Transverse colon (tissue), 4 donors: ENCODE data around the gene INSL3. TPM values are rescaled to one million over a fixed set of nuclear protein-coding genes. Genes with fewer than 3 reads are reported as not detected.

Experiments used
- DNase-seq: peaks from one replicate; pipeline ENCODE4 v3.0.0-alpha.2; 2019
- H3K27ac ChIP-seq, 4 donors: fragments of 200-600 bp; sonication (generic); 2 replicates each; pipeline ENCODE4 v1.5.1; 2016 to 2018; ENCODE audit warnings: inconsistent platforms in 4 of 4
- H3K27me3 ChIP-seq: fragments of 200-600 bp; sonication (generic); 2 replicates; pipeline ENCODE4 v1.5.1; 2017; ENCODE audit warnings: inconsistent platforms
- H3K36me3 ChIP-seq, 4 donors: fragments of 200-600 bp; sonication (generic); 2 replicates each; pipeline ENCODE4 v1.5.1; 2017 to 2019; ENCODE audit warnings: inconsistent platforms in 4 of 4
- H3K4me1 ChIP-seq, 4 donors: fragments of 200-600 bp; sonication (generic); 2 replicates each; pipeline ENCODE4 v1.5.1; 2017 to 2020; ENCODE audit warnings: inconsistent platforms in 4 of 4
- H3K4me3 ChIP-seq, 4 donors: fragments of 200-600 bp; sonication (generic); 1 replicate in 1 of 4; 2 replicates in 3 of 4; pipeline versions ENCODE4 v1.5.1 to v1.6.1; 2017 to 2019; ENCODE audit warnings: inconsistent platforms in 4 of 4
- H3K9me3 ChIP-seq, 2 donors: fragments of 200-600 bp; sonication (generic); 2 replicates each; pipeline ENCODE4 v1.5.1; 2017 to 2019; ENCODE audit warnings: inconsistent platforms in 2 of 2
- EP300 ChIP-seq: sonication (generic); formaldehyde crosslinking; IDR thresholded peaks from one replicate; pipeline ENCODE4 v1.6.1; 2017; ENCODE audit warnings: antibody characterized with exemption, low read depth
- POLR2A ChIP-seq: fragments of 450-650 bp; IDR thresholded peaks from one replicate; pipeline ENCODE4 v1.6.1; 2016; ENCODE audit warnings: antibody characterized with exemption, mild to moderate bottlenecking, moderate library complexity
- POLR2AphosphoS5 ChIP-seq, 3 donors: sonication (generic); formaldehyde crosslinking; IDR thresholded peaks; one replicate each; pipeline ENCODE4 v1.6.1; 2016; ENCODE audit warnings: antibody characterized with exemption in 3 of 3
- WGBS, 2 donors: methylation state at CpG; one replicate each; pipeline ENCODE4 v1.1.5; 2018; ENCODE audit warnings: low coverage in 1 of 2; 5-methylcytosine and 5-hydroxymethylcytosine counted together
- in situ Hi-C, 4 donors: fragments of 200-750 bp; cut with MboI; loops; one replicate each; pipeline versions ENCODE4 v1.15.0 to v1.15.1; 2017; ENCODE audit warnings: low sequenced_read_pairs in 3 of 4, low pct_ligation_motif_present in 1 of 4, low pct_unique_long_range_greater_than_20kb in 1 of 4
- intact Hi-C: fragments of 100-400 bp; cut with DNase I; formaldehyde crosslinking; loops from one replicate; pipeline ENCODE4 v1.15.1; 2023; ENCODE audit warnings: low total_unique reads
- total RNA-seq, 4 donors: library from RNA; depleted of rRNA; stranded (reverse); fragments of >200 nt; gene quantifications; one replicate each; pipeline ENCODE4 v1.1.0, GENCODE V29; 2016
- TF ChIP-seq, protein P1 (sequence below), 5 experiments: fragments of 200-600 bp in 3 of 5; fragments of 450-650 bp in 2 of 5; sonication (generic) in 3 of 5; IDR thresholded peaks; 1 replicate in 2 of 5; 2 replicates in 3 of 5; pipeline ENCODE4 v1.5.1; 2016 to 2017; ENCODE audit warnings: antibody characterized with exemption in 5 of 5, inconsistent platforms in 3 of 5, mild to moderate bottlenecking in 2 of 5, moderate library complexity in 1 of 5

Gene INSL3
- total RNA-seq, 4 donors from 2014 or later: not detected

- H3K27me3 ChIP-seq: peaks cover 34% of the 10 kb centered on the region
- no peak for DNase-seq
- H3K4me1 ChIP-seq: peaks cover 20 to 59% (median 42%) of the 10 kb centered on the region in 4 donors
- H3K36me3 ChIP-seq: no peaks in the 10 kb centered on the region
- H3K4me3 ChIP-seq: peak overlapping the region in 2 of 4 donors; percentile 52 to 58
- no peaks in the 10 kb centered on the region for H3K9me3 ChIP-seq
- TF ChIP-seq EP300 (no peak), POLR2AphosphoS5 (IDR thresholded peaks at IDR 0.05) (no peak), POLR2A (no peak)
- TF ChIP-seq, protein P1, sequence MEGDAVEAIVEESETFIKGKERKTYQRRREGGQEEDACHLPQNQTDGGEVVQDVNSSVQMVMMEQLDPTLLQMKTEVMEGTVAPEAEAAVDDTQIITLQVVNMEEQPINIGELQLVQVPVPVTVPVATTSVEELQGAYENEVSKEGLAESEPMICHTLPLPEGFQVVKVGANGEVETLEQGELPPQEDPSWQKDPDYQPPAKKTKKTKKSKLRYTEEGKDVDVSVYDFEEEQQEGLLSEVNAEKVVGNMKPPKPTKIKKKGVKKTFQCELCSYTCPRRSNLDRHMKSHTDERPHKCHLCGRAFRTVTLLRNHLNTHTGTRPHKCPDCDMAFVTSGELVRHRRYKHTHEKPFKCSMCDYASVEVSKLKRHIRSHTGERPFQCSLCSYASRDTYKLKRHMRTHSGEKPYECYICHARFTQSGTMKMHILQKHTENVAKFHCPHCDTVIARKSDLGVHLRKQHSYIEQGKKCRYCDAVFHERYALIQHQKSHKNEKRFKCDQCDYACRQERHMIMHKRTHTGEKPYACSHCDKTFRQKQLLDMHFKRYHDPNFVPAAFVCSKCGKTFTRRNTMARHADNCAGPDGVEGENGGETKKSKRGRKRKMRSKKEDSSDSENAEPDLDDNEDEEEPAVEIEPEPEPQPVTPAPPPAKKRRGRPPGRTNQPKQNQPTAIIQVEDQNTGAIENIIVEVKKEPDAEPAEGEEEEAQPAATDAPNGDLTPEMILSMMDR (IDR thresholded peaks at IDR 0.05): no peak
- WGBS, 2 donors: 25 to 33% methylated on average over 2 to 9 of the region's 9 CpGs
- in situ Hi-C loops: no loop called here
- intact Hi-C loops: no loop called here
- H3K27ac ChIP-seq: peak overlapping the region; percentile 91 to 92 (median 92)
These were observed 26.9 kb downstream of the INSL3 start for GRCh38 chr19:17794412-17794730.

DNA sequence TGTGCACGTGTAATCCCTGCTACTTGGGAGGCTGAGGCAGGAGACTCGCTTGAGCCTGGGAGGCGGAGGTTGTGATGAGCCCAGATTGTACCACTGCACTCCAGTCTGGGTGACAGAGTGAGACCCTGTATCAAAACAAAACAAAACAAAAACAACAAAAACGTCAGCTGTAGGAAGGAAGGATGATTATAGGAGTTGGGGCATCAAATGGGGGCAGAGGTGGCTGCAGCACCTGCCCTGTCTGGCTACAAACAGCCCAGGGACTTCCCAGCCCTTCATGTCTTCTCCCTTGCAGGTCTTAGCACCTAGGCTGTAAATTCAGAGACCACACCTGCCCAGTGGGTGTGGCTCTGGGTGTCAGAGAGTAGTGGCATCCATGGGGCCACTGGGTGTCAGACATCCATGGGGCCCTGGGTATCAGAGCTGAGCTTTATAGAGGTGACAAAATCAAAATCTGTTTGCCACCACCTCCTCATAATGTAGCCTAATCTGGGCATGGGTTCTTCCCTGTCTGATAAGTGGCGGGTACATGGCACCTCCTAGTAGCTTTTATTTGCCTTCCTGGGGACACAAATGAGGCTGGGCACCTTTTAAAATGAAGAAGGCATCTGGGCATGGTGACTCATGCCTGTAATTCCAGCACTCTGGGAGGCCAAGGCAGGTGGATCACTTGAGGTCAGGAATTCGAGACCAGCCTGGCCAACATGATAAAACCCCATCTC is 31.1 kb downstream of the INSL3 start:
- H3K9me3 ChIP-seq: no peaks in the 10 kb centered on the region
- no peak overlapping the region for H3K4me3 ChIP-seq
- intact Hi-C loops: no loop called here
- peaks cover 16% of the 10 kb centered on the region for H3K27me3 ChIP-seq
- TF ChIP-seq EP300 (no peak), POLR2A (peak; percentile 22)
- WGBS, 2 donors: 34 to 40% methylated on average over 3 to 6 of the region's 6 CpGs
- DNase-seq: peak; percentile 78
- H3K27ac ChIP-seq: peak overlapping the region; percentile 78 to 87 (median 82)
- in situ Hi-C loops: no loop called here
- no peaks in the 10 kb centered on the region for H3K36me3 ChIP-seq
- peaks cover 15 to 37% (median 25%) of the 10 kb centered on the region in 4 donors for H3K4me1 ChIP-seq

DNA sequence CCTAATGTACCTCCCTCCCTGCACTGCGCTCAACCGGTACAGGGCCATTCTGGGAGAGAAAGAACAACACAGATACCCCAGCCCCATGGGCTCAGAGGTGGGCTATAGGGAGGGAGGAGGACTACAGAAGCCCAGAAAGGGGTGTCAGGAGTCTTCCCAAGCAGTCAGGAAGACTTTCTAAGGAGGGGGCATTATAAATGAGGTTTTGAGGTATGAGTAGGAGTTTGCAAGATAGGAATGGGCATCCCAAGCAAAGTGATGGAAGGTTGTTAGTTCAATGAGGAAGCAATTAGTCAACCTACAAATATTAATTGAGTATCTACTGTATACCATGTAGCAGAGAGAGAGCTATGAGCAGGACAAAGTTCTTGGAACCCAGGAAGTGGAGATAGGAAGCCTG is 32.7 kb downstream of the INSL3 start:
- Histone ChIP-seq H3K4me3 (no peak overlapping the region), H3K27ac (no peak overlapping the region), H3K9me3 (no peaks in the 10 kb centered on the region), H3K27me3 (peaks cover under 1% of the 10 kb centered on the region), H3K4me1 (peaks cover 14 to 30% (median 17%) of the 10 kb centered on the region in 4 donors), H3K36me3 (no peaks in the 10 kb centered on the region)
- 92 to 100% methylated on average over 2 of the region's 2 CpGs for WGBS, 2 donors
- intact Hi-C loops: no loop called here
- TF ChIP-seq POLR2AphosphoS5 (IDR thresholded peaks at IDR 0.05): no peak
- no peak for TF ChIP-seq POLR2A
- TF ChIP-seq, protein P1 (IDR thresholded peaks at IDR 0.05): no peak
- no peak for TF ChIP-seq EP300
- in situ Hi-C loops: no loop called here
- DNase-seq: no peak

GRCh38 chr19:17787274-17787913 is 33.9 kb downstream of the INSL3 start:
- in situ Hi-C loops: no loop called here
- WGBS, 2 donors: 90 to 100% methylated on average over 1 to 14 of the region's 14 CpGs
- intact Hi-C loops: no loop called here
- no peak overlapping the region for H3K4me3 ChIP-seq
- H3K36me3 ChIP-seq: no peaks in the 10 kb centered on the region
- TF ChIP-seq POLR2A (no peak), EP300 (no peak), POLR2AphosphoS5 (IDR thresholded peaks at IDR 0.05) (no peak)
- TF ChIP-seq, protein P1 (IDR thresholded peaks at IDR 0.05): no peak
- H3K4me1 ChIP-seq: peaks cover 14 to 30% (median 17%) of the 10 kb centered on the region in 4 donors
- H3K27ac ChIP-seq: no peak overlapping the region
- no peaks in the 10 kb centered on the region for H3K9me3 ChIP-seq
- no peak for DNase-seq
- no peaks in the 10 kb centered on the region for H3K27me3 ChIP-seq
